ENCODE data around the gene AGPAT2.
"Not testable (repeated sequence)": the region's sequence is repeated elsewhere in the genome, so short reads cannot be mapped to it uniquely, and the experiment has no call there.

The AGPAT2 gene

DNA sequence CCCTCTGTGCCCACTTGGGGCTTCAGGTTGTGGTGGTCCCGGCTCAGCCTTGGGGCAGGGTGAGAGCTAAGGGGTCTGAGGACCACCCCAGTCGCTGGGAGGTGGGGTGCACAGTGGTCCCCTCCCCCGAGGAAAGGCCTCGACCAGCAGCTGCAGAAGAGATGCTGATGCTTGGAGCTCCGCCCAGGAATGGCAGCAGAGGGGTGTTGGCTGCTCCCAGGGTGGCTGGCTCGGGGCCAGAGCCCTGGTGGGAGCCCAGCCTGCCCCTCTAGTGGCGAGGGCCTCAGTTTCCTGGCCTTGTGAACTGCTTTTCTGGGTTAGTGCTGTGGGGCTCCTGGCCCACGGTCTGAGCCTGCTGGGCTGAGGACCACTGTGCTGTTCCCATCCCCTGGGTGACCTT is 26.3 kb upstream of the AGPAT2 start:
- TF ChIP-seq, protein P1, sequence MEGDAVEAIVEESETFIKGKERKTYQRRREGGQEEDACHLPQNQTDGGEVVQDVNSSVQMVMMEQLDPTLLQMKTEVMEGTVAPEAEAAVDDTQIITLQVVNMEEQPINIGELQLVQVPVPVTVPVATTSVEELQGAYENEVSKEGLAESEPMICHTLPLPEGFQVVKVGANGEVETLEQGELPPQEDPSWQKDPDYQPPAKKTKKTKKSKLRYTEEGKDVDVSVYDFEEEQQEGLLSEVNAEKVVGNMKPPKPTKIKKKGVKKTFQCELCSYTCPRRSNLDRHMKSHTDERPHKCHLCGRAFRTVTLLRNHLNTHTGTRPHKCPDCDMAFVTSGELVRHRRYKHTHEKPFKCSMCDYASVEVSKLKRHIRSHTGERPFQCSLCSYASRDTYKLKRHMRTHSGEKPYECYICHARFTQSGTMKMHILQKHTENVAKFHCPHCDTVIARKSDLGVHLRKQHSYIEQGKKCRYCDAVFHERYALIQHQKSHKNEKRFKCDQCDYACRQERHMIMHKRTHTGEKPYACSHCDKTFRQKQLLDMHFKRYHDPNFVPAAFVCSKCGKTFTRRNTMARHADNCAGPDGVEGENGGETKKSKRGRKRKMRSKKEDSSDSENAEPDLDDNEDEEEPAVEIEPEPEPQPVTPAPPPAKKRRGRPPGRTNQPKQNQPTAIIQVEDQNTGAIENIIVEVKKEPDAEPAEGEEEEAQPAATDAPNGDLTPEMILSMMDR (IDR thresholded peaks at IDR 0.05; ENCODE audit: low read depth, low read length, missing control alignments) = no peak
- DNase-seq (ENCODE audit: low read depth) = no peak
- H3K4me3 ChIP-seq (ENCODE audit: low read depth, low read length) = no peak overlapping the region

GRCh38 chr9:136712690-136713544 is 25.7 kb upstream of the AGPAT2 start:
- no peak for DNase-seq (ENCODE audit: low read depth)
- TF ChIP-seq, protein P1 (IDR thresholded peaks at IDR 0.05; ENCODE audit: low read depth, low read length, missing control alignments) = no peak
- H3K4me3 ChIP-seq (ENCODE audit: low read depth, low read length) = no peak overlapping the region

- TF ChIP-seq, protein P1 (IDR thresholded peaks at IDR 0.05; ENCODE audit: low read depth, low read length, missing control alignments) = no peak
- no peak within 1 kb of the TSS for H3K4me3 ChIP-seq (ENCODE audit: low read depth, low read length)
- DNase-seq (ENCODE audit: low read depth) = no peak
These were observed 24.8 kb upstream of the AGPAT2 start, which contains the start of gene DIPK1B for GRCh38 chr9:136711751-136712689. DIPK1B (plus strand) TSS chr9:136712572; CDS start chr9:136712666, 94 bp downstream.

DNA sequence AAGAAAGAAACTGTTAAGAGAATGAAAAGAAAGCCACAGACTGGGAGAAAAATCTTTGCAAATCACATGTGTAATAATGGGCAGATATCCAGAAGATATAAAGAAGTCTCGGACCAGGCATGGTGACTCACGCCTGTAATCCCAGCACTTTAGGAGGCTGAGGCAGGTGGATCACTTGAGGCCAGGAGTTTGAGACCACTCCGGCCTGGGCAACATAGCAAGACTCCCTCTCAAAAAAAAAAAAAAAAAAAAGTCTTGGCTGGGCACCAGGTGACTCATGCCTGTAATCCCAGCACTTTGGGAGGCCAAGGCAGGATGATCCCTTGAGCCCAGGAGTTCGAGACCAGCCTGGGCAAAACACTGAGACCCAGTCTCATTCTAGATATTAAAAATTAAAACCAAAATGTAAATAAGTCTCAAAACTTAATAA is 24.0 kb upstream of the AGPAT2 start:
- not testable (repeated sequence) for DNase-seq (ENCODE audit: low read depth); H3K4me3 ChIP-seq (ENCODE audit: low read depth, low read length)

DNA sequence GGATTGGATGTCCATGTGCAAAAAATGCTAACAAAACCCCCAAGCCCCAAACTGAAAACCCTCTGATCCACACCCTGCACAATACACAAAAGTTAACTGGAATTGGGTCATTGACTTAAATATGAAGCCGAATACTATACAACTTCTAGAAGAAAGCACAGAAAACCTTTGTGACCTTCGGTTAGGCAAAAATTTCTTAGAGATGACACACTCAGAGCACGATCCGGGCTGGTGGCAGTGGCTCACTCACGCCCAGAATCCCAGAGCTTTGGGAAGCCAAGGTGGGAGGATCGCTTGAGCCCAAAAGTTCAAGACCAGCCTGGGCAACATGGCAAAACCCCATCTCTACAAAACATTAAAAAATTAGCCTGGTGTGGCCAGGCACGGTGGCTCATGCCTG is 23.3 kb upstream of the AGPAT2 start:
- TF ChIP-seq, protein P1 (IDR thresholded peaks at IDR 0.05; ENCODE audit: low read depth, low read length, missing control alignments) = no peak
- H3K4me3 ChIP-seq (ENCODE audit: low read depth, low read length) = no peak overlapping the region
- no peak for DNase-seq (ENCODE audit: low read depth)

- no peak overlapping the region for H3K4me3 ChIP-seq (ENCODE audit: low read depth, low read length)
- TF ChIP-seq, protein P1 (IDR thresholded peaks at IDR 0.05; ENCODE audit: low read depth, low read length, missing control alignments) = no peak
- DNase-seq (ENCODE audit: low read depth) = no peak
These were observed 22.3 kb upstream of the AGPAT2 start for GRCh38 chr9:136709454-136710109.
